Measurements from ENCODE around the gene ANO9.

The ANO9 gene

DNA sequence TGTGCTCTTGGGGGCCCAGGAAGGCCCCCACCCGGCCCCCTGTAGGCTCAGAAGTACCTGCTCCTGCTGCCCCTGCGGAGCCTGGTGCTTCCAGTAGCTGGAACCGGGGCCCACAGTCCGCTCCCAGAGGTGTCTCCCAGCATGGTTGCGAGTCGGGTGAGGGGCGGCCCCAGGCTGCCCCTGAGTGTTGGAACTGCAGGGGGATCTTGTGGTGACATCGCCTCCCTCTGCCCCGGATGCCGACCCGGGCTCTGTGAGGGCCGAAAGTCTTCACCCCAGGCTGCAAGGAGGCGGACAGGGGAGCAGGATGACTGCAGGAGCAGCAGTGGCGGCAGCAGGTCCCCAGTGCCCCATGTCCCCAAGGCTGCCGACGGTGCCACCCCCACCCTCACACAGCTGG is 57.3 kb downstream of the ANO9 start:
- DNase-seq (ENCODE audit: low read depth in 2 of 2), result no peak

GRCh38 chr11:383431-383830 is 58.4 kb downstream of the ANO9 start:
- no peak for DNase-seq (ENCODE audit: low read depth in 2 of 2)

- DNase-seq (ENCODE audit: low read depth in 2 of 2), result no peak
Measured at GRCh38 chr11:382081-382629, 59.7 kb downstream of the ANO9 start.

DNA sequence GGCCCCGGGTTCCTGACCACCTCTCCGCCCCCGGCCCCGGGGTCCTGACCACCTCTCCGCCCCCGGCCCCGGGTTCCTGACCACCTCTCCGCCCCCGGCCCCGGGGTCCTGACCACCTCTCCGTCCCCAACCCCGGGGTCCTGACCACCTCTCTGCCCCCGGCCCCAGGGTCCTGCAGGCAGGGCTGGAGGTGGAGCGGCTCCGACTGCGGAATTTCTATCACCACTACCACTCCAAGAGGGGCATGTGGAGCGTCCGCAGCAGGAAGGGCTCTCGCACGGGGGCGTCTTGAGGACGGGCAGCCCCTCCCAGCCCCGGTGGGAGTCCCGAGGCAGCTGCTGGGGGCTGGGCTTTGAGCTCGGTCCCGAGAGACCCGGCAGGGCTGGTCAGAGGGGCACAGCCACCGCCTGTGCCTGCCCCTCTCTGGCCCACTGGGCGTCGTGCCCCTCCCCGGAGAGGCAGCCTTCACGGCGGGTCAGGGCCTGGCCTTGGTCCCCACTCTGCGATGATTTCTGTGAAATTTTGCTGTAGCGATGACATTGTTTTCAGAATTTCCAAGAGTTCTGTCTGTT is 60.2 kb downstream of the ANO9 start:
- DNase-seq (ENCODE audit: low read depth in 2 of 2), result no peak

DNA sequence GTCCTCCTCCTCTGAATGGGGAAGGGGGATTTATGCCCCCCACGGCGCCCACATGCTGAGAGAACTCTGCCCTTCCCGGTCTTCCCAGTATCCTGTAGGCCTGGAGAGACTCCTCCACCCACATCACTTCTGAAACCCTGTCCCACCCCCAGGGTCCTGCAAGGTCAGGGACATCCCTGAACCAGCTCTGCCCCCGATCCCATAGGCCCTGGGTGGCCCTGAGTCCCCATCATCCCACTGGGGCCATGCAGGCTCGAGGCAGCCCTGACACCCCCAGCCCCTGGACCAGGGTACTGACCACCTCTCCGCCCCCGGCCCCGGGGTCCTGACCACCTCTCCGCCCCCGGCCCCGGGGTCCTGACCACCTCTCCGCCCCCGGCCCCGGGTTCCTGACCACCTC is 60.8 kb downstream of the ANO9 start:
- no peak for DNase-seq (ENCODE audit: low read depth in 2 of 2)

- DNase-seq (ENCODE audit: low read depth in 2 of 2), result no peak
Measured at GRCh38 chr11:380491-380890, 61.3 kb downstream of the ANO9 start.

GRCh38 chr11:380095-380480 is 61.7 kb downstream of the ANO9 start:
- no peak for DNase-seq (ENCODE audit: low read depth in 2 of 2)

GRCh38 chr11:379205-380094 is 62.4 kb downstream of the ANO9 start:
- no peak for DNase-seq (ENCODE audit: low read depth in 2 of 2)

DNA sequence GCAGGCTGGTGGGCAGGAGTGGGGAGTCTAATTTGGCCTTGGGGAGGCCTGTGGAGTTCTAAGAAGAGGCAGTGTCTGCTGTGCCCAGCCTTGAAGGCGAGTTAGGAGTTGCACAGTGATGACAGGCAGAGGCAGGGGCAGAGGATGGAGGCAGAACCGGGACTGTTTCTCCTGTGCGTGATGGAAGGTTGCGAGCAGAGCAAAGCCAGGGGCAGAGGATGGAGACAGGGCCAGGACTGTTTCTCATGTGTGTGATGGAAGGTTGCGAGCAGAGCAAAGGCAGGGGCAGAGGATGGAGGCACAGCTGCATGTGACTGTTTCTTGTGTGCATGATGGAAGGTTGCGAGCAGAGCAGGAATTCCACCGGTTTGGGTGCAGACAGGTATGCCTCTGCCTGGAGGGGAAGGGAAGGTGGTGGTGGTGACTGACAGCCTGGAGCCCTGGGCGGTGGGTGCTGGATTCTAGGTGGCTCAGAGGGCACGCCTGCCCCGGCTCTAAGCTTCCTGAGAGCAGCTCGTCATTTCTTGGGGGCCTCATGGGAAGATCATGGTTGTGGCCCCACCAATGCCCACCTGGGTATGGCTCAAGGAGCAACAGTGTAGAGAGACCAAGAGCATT is 63.8 kb downstream of the ANO9 start:
- DNase-seq (ENCODE audit: low read depth in 2 of 2), result no peak

- DNase-seq (ENCODE audit: low read depth in 2 of 2), result no peak
Measured at GRCh38 chr11:377174-377865, 64.5 kb downstream of the ANO9 start.

- DNase-seq (ENCODE audit: low read depth in 2 of 2), result no peak
Measured at GRCh38 chr11:376531-377173, 65.2 kb downstream of the ANO9 start.

DNA sequence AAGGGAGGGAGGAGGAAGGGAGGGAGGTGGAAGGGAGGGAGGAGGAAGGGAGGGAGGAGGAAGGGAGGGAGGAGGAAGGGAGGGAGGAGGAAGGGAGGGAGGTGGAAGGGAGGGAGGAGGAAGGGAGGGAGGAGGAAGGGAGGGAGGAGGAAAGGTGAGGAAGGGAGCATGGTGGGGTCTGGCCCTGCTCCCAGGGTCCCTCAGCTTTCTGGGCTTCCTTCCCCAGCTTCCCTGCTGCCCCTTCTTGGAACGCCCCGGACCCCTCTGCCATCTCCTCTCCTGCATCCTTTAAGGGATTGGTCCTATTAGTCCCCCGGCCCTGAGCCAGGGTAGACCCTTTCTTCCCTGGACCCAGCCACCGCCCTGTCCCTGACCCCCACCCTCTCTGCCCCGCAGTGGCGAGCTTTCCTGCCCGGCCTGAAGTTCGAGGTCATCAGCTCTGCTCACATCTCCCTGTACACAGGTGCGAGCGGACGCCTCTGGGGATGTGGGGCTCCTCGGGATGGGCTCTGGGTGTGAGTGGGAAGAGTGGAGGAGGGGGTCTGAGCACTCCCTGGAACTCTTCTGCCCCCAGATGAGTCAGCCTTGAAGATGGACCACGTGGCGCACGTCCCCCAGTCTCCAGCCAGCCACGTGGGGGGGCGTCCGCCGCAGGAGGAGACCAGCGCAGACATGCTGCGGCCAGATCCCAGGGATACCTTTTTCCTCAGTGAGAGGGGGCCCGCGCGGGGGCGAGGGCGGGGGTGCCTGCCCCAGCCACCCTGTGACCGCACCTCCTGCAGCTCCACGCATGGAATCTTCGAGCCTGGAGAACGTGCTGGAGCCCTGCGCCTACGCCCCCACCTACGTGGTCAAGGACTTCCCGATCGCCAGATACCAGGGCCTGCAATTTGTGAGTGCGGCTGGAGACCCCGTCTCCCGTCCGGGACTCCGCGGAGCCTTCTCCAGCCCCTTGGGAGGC is 66.5 kb downstream of the ANO9 start:
- no peak for DNase-seq (ENCODE audit: low read depth in 2 of 2)

DNA sequence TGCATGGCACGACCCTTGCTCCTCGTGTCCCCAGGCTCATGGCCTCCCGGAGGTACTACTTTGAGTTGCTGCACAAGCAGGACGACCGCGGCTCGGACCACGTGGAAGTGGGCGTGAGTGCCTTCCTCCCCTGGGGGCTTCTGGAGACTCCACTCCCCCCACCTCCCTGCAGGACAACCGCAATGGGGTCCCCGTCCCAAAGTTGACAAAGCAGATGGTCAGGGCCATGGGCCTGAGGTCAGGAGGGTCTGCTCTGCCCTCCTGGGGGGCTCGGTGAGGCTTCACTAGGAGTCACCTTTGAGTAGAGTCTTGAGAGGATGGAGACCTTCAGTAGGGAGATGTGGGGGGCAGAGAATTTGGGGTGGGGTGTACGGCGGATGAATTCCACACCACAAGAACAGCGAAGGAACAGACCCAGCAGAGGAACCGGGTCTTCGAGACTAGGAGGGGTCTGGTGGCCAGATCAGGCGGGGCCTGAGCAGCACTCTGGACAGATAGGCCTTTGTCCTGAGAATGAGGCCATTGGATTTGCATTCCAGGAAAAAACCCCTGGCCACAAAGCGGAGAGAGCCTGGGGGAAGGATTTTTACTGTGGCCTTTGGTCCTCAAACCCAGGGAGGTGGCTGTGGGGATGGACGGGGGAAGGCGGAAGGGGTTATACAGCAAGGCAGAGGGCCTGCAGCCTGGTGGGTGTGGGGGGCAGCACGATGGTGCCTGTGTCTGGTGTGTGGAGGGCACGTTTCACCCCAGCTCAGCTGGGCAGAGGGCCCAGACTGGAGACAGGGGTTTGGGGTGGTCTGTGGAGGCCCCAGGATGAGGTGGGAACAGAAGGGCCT is 67.9 kb downstream of the ANO9 start:
- DNase-seq (ENCODE audit: low read depth in 2 of 2), result no peak

DNA sequence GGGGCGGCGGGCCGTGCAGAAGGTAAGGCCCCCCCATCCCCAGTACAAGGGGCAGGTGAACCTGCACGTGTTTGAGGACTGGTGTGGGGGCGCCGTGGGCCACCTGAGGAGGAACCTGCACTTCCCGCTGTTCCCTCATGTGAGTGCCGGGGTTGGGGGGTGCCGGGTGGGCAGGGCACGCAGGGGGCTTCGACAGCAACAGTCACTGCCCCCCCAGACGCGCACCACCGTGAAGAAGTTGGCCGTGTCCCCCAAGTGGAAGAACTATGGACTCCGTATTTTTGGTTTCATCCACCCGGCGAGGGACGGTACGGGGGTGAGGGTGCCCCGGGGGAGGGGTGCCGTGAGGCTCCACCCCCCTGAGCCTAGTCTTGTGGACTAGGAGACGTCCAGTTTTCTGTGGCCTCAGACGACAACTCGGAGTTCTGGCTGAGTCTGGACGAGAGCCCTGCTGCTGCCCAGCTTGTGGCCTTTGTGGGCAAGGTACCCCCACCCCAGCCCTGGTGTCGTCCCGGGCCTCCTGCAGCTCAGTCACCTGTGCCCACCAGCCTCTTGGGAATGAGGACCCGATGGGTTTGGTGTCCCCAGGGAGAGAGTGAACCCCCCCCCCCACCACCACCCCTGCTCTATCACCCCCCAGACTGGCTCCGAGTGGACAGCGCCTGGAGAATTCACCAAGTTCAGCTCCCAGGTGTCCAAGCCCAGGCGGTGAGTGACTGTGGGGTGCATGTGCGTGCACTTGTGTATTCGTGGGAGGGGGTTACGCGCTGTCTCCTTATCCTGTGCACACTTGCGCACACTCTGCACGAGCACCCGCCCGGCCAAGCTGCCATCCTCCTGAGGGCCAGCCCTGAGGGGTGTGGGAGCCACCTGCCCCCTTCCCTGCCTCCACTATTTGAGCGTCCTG is 68.7 kb downstream of the ANO9 start:
- no peak for DNase-seq (ENCODE audit: low read depth in 2 of 2)

DNA sequence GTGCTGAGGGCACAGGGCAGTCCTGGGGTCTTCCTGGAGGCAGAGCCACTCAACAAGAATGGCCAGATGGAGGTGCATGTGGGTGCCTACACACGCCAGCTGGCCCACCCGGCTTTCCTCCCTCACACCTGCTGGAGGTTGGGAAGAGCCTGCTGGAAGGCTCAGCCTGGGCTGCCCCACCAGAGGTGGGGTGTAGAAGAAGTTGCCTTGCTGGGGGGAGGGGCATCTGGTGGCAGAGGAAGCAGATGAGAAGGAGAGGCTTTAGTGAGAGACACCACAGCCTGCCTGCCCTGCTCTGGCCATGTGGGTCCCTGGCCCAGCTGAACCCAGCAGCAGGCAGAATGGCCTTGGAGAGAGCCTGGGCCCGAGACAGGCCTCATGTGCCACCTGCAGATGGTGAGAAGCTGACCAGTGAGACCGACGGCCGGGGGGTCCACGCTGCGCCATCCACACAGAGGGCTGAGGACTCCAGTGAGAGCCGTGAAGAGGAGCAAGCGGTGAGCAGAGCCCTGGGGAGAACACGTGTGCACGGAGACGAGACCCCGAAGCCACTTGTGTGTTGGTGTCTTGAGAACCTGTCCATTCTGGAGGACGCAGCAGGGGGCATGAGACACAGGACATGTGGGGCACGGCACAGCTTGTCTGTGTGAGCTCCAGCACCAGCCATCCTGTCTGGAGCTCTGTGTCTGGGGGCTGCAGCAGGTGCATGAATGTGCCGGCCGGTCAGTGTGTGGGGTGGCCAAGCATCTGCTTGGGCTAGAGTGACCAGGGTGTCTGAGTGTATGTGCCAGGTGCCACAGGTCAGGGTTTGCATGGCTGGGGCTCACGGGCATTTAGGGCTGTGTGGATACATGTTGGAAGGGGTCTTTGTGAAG is 69.9 kb downstream of the ANO9 start:
- no peak for DNase-seq (ENCODE audit: low read depth in 2 of 2)

GRCh38 chr11:371051-371450 is 70.8 kb downstream of the ANO9 start:
- DNase-seq (ENCODE audit: low read depth in 2 of 2), result no peak

Measured in stimulated activated CD4-positive, alpha-beta T cell treated with anti-CD3 and anti-CD28 coated beads, Interleukin-12 subunit alpha, Interleukin-12 subunit beta, amount 100 ng/mL, for 24 hours (primary cell).